SK-N-SH (cell line): ENCODE measurements around the gene RPL9. TPM values are rescaled to one million over a fixed set of nuclear protein-coding genes. Genes with fewer than 3 reads are reported as not detected.

ENCODE experiments used
- CTCF ChIA-PET: fragments of 300-600, 350-600 bp; formaldehyde crosslinking; extraction: SDS; loops from one replicate; lab custom pipeline; 2021; lab: Yijun Ruan, JAX
- POLR2A ChIA-PET: fragments of 350-600 bp; sonication (Branson Sonifier 250); formaldehyde crosslinking; extraction: SDS; loops from one replicate; lab custom pipeline; 2020; ENCODE audit warnings: antibody characterized with exemption, inconsistent platforms; lab: Yijun Ruan, JAX
- DNase-seq: peaks from one replicate; pipeline ENCODE4 v3.0.0; 2012
- H2AFZ ChIP-seq: fragments of 200-600 bp; sonication (generic); 2 replicates; pipeline ENCODE4 v1.8.1; 2016; ENCODE audit warnings: antibody characterized with exemption, mild to moderate bottlenecking, low read depth
- H3F3A ChIP-seq: fragments of 200-600 bp; sonication (generic); replicated peaks from 2 replicates; pipeline ENCODE3; 2016; ENCODE audit warnings: antibody characterized with exemption, mild to moderate bottlenecking; ENCODE audit not compliant: insufficient read depth
- H3K27ac ChIP-seq, 2 experiments: fragments of 200-500 bp in 1 of 2; fragments of 200-600 bp in 1 of 2; sonication (Bioruptor generic) in 1 of 2; sonication (generic), shearing (Covaris generic) in 1 of 2; 2 replicates each; pipeline versions ENCODE4 v1.5.1 to v1.6.1; 2014 to 2016; ENCODE audit warnings: low read depth in 2 of 2, inconsistent platforms in 1 of 2, low read length in 1 of 2, mild to moderate bottlenecking in 1 of 2, mixed read lengths in 1 of 2
- H3K27me3 ChIP-seq: fragments of 200-600 bp; sonication (generic), shearing (Covaris generic); 2 replicates; pipeline ENCODE4 v1.6.1; 2016; ENCODE audit warnings: mixed run types; ENCODE audit not compliant: insufficient read depth
- H3K36me3 ChIP-seq, 2 experiments: fragments of 200-500 bp in 1 of 2; fragments of 200-600 bp in 1 of 2; sonication (Bioruptor generic) in 1 of 2; sonication (generic) in 1 of 2; replicated peaks in 1 of 2; 2 replicates each; pipeline versions ENCODE3 to v1.5.1; 2014 to 2016; ENCODE audit warnings: low read length in 1 of 2, mild to moderate bottlenecking in 1 of 2; ENCODE audit not compliant: insufficient read depth in 2 of 2, control insufficient read depth in 1 of 2
- H3K4me1 ChIP-seq, 2 experiments: fragments of 200-500 bp in 1 of 2; fragments of 200-600 bp in 1 of 2; sonication (Bioruptor generic) in 1 of 2; sonication (generic), shearing (Covaris generic) in 1 of 2; 2 replicates each; pipeline versions ENCODE4 v1.5.1 to v1.6.1; 2014 to 2016; ENCODE audit warnings: low read depth in 1 of 2, low read length in 1 of 2, mixed run types in 1 of 2; ENCODE audit not compliant: insufficient read depth in 2 of 2, control insufficient read depth in 1 of 2
- H3K4me2 ChIP-seq: fragments of 200-600 bp; sonication (generic), shearing (Covaris generic); 2 replicates; pipeline ENCODE4 v1.6.1; 2017; ENCODE audit warnings: mixed run types
- H3K4me3 ChIP-seq, 2 experiments: fragments of 200-500 bp in 1 of 2; fragments of 200-600 bp in 1 of 2; sonication (Bioruptor generic) in 1 of 2; sonication (generic), shearing (Covaris generic) in 1 of 2; 2 replicates each; pipeline versions ENCODE4 v1.5.1 to v1.8.1; 2014 to 2016; ENCODE audit warnings: low read depth in 2 of 2, inconsistent platforms in 1 of 2, low read length in 1 of 2, mild to moderate bottlenecking in 1 of 2, mixed read lengths in 1 of 2, moderate library complexity in 1 of 2
- H3K79me2 ChIP-seq: fragments of 200-600 bp; sonication (generic); 2 replicates; pipeline ENCODE4 v1.8.1; 2017; ENCODE audit warnings: mild to moderate bottlenecking; ENCODE audit not compliant: insufficient read depth
- H3K9ac ChIP-seq: fragments of 200-600 bp; sonication (generic); 2 replicates; pipeline ENCODE4 v1.6.1; 2017; ENCODE audit warnings: mixed run types
- H3K9me2 ChIP-seq: fragments of 200-600 bp; sonication (generic); 2 replicates; pipeline ENCODE4 v1.6.1; 2017; ENCODE audit warnings: mixed run types
- H3K9me3 ChIP-seq: fragments of 200-600 bp; sonication (generic); 2 replicates; pipeline ENCODE4 v1.6.1; 2017; ENCODE audit warnings: mixed run types, mild to moderate bottlenecking, moderate library complexity
- H4K20me1 ChIP-seq: fragments of 200-600 bp; sonication (generic); 2 replicates; pipeline ENCODE4 v1.6.1; 2017; ENCODE audit warnings: mild to moderate bottlenecking, mixed run types; ENCODE audit not compliant: insufficient read depth
- ELF1 ChIP-seq: IDR thresholded peaks from 2 replicates; pipeline ENCODE4 v1.4.0; 2012
- FOXM1 ChIP-seq: IDR thresholded peaks from 2 replicates; pipeline ENCODE4 v1.4.0; 2012; ENCODE audit warnings: low read depth, mild to moderate bottlenecking
- GABPA ChIP-seq: IDR thresholded peaks from 2 replicates; pipeline ENCODE4 v1.4.0; 2012; ENCODE audit warnings: low read depth, mild to moderate bottlenecking
- IRF3 ChIP-seq: fragments of 150-350 bp; IDR thresholded peaks from 2 replicates; pipeline ENCODE4 v1.6.1; 2016; ENCODE audit warnings: mild to moderate bottlenecking, low read depth, low read length
- MAX ChIP-seq: IDR thresholded peaks from 2 replicates; pipeline ENCODE4 v1.4.0; 2012; ENCODE audit warnings: low read depth
- NRF1 ChIP-seq: IDR thresholded peaks from 2 replicates; pipeline ENCODE4 v1.6.1; 2012; ENCODE audit warnings: low read depth, mild to moderate bottlenecking, low read length
- POLR2AphosphoS5 ChIP-seq: IDR thresholded peaks from 2 replicates; pipeline ENCODE4 v1.6.1; 2012; ENCODE audit warnings: low read depth, low read length
- RAD21 ChIP-seq: IDR thresholded peaks from 2 replicates; pipeline ENCODE4 v1.6.1; 2012; ENCODE audit warnings: mild to moderate bottlenecking, low read length
- RCOR1 ChIP-seq: fragments of 150-350 bp; IDR thresholded peaks from 2 replicates; pipeline ENCODE4 v1.6.1; 2017; ENCODE audit warnings: antibody characterized with exemption, low read length
- RFX5 ChIP-seq: IDR thresholded peaks from 2 replicates; pipeline ENCODE4 v1.6.1; 2012; ENCODE audit warnings: mild to moderate bottlenecking, improper control_type of control experiment, low read length
- SMC3 ChIP-seq: IDR thresholded peaks from 2 replicates; pipeline ENCODE4 v1.6.1; 2012; ENCODE audit warnings: low read depth, low read length, improper control_type of control experiment
- TAF1 ChIP-seq: IDR thresholded peaks from 2 replicates; pipeline ENCODE4 v1.6.1; 2012; ENCODE audit warnings: low read depth, mild to moderate bottlenecking, low read length, moderate library complexity, borderline replicate concordance
- ZBTB33 ChIP-seq: IDR thresholded peaks from 2 replicates; pipeline ENCODE4 v1.4.0; 2012; ENCODE audit warnings: low read depth, borderline replicate concordance
- WGBS: methylation state at CpG from one replicate; pipeline ENCODE4 v1.1.6; 2017; ENCODE audit warnings: low lambda C conversion rate; 5-methylcytosine and 5-hydroxymethylcytosine counted together
- polyA plus RNA-seq, 3 experiments: library from polyadenylated mRNA; depleted of rRNA; stranded (reverse); fragments of >200 nt; gene quantifications; 2 replicates each; pipeline ENCODE4 v1.2.3, GENCODE V29; 2012
- small RNA-seq, 7 experiments: library from RNA; depleted of rRNA; stranded (forward); fragments of <200 nt; gene quantifications; one replicate each; pipeline ENCODE3, GENCODE V24; 2012

RPL9 gene
- polyA plus RNA-seq, 1 of the 3 experiments (the other 2 are of a cell fraction): 1,564 TPM

- Histone ChIP-seq H3F3A (no peaks in the 10 kb centered on the region), H3K36me3 (no peaks in the 10 kb centered on the region), H3K9ac (no peak overlapping the region), H3K9me3 (no peaks in the 10 kb centered on the region), H4K20me1 (no peaks in the 10 kb centered on the region), H3K4me2 (no peak overlapping the region), H3K9me2 (no peaks in the 10 kb centered on the region), H2AFZ (no peak overlapping the region), H3K79me2 (no peaks in the 10 kb centered on the region), H3K27me3 (no peaks in the 10 kb centered on the region), H3K4me1 (no peaks in the 10 kb centered on the region), H3K27ac (no peak overlapping the region), H3K4me3 (no peak overlapping the region)
- POLR2A ChIA-PET: no interaction called here
- CTCF ChIA-PET: interaction anchor here (0.7 kb wide), 1 partner anchor 16 kb away, joined by 3 read pairs; no protein-coding TSS in a partner anchor
- DNase-seq: no peak
- TF ChIP-seq FOXM1 (no peak), RAD21 (no peak), SMC3 (no peak), ELF1 (no peak)
- 31% methylated on average over 1 of the region's 1 CpG for WGBS
These were observed 51.2 kb downstream of the RPL9 start for GRCh38 chr4:39407584-39407885.

- 65% methylated on average over 12 of the region's 12 CpGs for WGBS
These were observed 51.7 kb downstream of the RPL9 start, which contains the start of gene KLB for GRCh38 chr4:39406763-39407583. TSS of gene KLB (plus strand) at chr4:39406930. CDS start at chr4:39406950, 20 bp downstream.

More at GRCh38 chr4:39406763-39407583, 51.7 kb downstream of the RPL9 start, which contains the start of gene KLB:
- Histone ChIP-seq H3K27ac (no peak within 1 kb of the TSS), H3K79me2 (no peaks in the 10 kb centered on the region), H3K9me2 (no peaks in the 10 kb centered on the region), H3K4me3 (no peak within 1 kb of the TSS), H3K4me1 (no peaks in the 10 kb centered on the region), H3K9ac (no peak within 1 kb of the TSS), H3K27me3 (no peaks in the 10 kb centered on the region), H3K36me3 (no peaks in the 10 kb centered on the region), H3K9me3 (no peaks in the 10 kb centered on the region), H2AFZ (no peak within 1 kb of the TSS), H3K4me2 (no peak within 1 kb of the TSS), H4K20me1 (no peaks in the 10 kb centered on the region), H3F3A (no peaks in the 10 kb centered on the region)
- CTCF ChIA-PET: interaction anchor here (0.7 kb wide), 1 partner anchor 16 kb away, joined by 3 read pairs; no protein-coding TSS in a partner anchor
- POLR2A ChIA-PET: no interaction called here
- no peak for DNase-seq
- TF ChIP-seq RFX5 (no peak), GABPA (no peak), IRF3 (no peak), ZBTB33 (no peak), TAF1 (no peak), FOXM1 (no peak), RCOR1 (no peak), NRF1 (no peak), SMC3 (no peak), MAX (no peak), POLR2AphosphoS5 (no peak)

Small RNA genes lying within 50 kb of the gene (small RNA-seq; reads per million reads assigned to genes)
- 0 reads per million in 7 experiments for gene MIR5591
- gene RF00019: 0 reads per million in 7 experiments

Other genes starting within 250 kb of the RPL9 start
- gene RFC1, start 92.6 kb downstream of the RPL9 start, polyA plus RNA-seq (2012; rRNA removed): 14.9 and 19.2 TPM in 2 replicates
- not detected in 2 replicates for gene KLB, start 52.0 kb downstream of the RPL9 start, polyA plus RNA-seq (2012; rRNA removed)
- 9.2 and 10.8 TPM in 2 replicates for gene LIAS, start 134 bp upstream of the RPL9 start, polyA plus RNA-seq (2012; rRNA removed)
- gene UGDH, start 68.5 kb upstream of the RPL9 start, polyA plus RNA-seq (2012; rRNA removed): 41.4 and 41.6 TPM in 2 replicates
- 11.1 and 12.6 TPM in 2 replicates for gene SMIM14, start 179.9 kb upstream of the RPL9 start, polyA plus RNA-seq (2012; rRNA removed)
- gene UBE2K, start 239.2 kb upstream of the RPL9 start, polyA plus RNA-seq (2012; rRNA removed): 54.4 and 102 TPM in 2 replicates